BJ (cell line): Measurements from ENCODE around the gene BNIP3. TPM values are rescaled to one million over a fixed set of nuclear protein-coding genes. Genes with fewer than 3 reads are reported as not detected.

Experiments
- CTCF ChIA-PET: fragments of 350-600 bp; formaldehyde crosslinking; extraction: SDS; loops from one replicate; lab custom pipeline; 2021; ENCODE audit warnings: antibody characterized with exemption, inconsistent platforms; lab: Yijun Ruan, JAX
- POLR2A ChIA-PET: fragments of 300-600 bp; sonication (Branson Sonifier 250); formaldehyde crosslinking; extraction: SDS; loops from one replicate; lab custom pipeline; 2021; ENCODE audit warnings: antibody characterized with exemption; lab: Charles Lee
- DNase-seq: peaks from one replicate; pipeline ENCODE4 v3.0.0-alpha.2; 2011; ENCODE audit warnings: low read depth
- H3K27me3 ChIP-seq: 2 replicates; pipeline ENCODE4 v1.6.0; 2011; ENCODE audit warnings: low read length; ENCODE audit not compliant: control insufficient read depth, insufficient read depth
- H3K36me3 ChIP-seq: 2 replicates; pipeline ENCODE4 v1.5.1; 2011; ENCODE audit warnings: low read length; ENCODE audit not compliant: control insufficient read depth, insufficient read depth
- H3K4me3 ChIP-seq: 2 replicates; pipeline ENCODE4 v1.5.1; 2011; ENCODE audit warnings: low read depth, mild to moderate bottlenecking, control low read depth, low read length
- CTCF ChIP-seq: IDR thresholded peaks from 2 replicates; pipeline ENCODE4 v1.5.1; 2011; ENCODE audit warnings: low read depth, mild to moderate bottlenecking, control low read depth, inconsistent platforms, low read length, moderate library complexity; ENCODE audit not compliant: insufficient read depth
- polyA plus RNA-seq: library from polyadenylated mRNA; depleted of rRNA; stranded (reverse); fragments of >200 nt; gene quantifications from 2 replicates; pipeline ENCODE4 v1.2.3, GENCODE V29; 2011

BNIP3 gene
- polyA plus RNA-seq, 1 experiment = 89.1 TPM

GRCh38 chr10:131936294-131936693, 45.4 kb downstream of the BNIP3 start:
- H3K36me3 ChIP-seq = peaks cover 3% of the 10 kb centered on the region
- ChIA-PET POLR2A (no interaction called here), CTCF (no interaction called here)
- no peak for DNase-seq
- no peak overlapping the region for H3K4me3 ChIP-seq
- H3K27me3 ChIP-seq = no peaks in the 10 kb centered on the region
- TF ChIP-seq CTCF = no peak

GRCh38 chr10:131935260-131935659, 46.5 kb downstream of the BNIP3 start:
- Histone ChIP-seq H3K36me3 (peaks cover 3% of the 10 kb centered on the region; the same call in 1 of the 2 replicates), H3K4me3 (no peak overlapping the region), H3K27me3 (no peaks in the 10 kb centered on the region)
- no peak for TF ChIP-seq CTCF
- ChIA-PET POLR2A (no interaction called here), CTCF (interaction anchor here (1.2 kb wide), 1 partner anchor 11 kb away, joined by 3 read pairs; no protein-coding TSS in a partner anchor)
- DNase-seq = no peak

DNA sequence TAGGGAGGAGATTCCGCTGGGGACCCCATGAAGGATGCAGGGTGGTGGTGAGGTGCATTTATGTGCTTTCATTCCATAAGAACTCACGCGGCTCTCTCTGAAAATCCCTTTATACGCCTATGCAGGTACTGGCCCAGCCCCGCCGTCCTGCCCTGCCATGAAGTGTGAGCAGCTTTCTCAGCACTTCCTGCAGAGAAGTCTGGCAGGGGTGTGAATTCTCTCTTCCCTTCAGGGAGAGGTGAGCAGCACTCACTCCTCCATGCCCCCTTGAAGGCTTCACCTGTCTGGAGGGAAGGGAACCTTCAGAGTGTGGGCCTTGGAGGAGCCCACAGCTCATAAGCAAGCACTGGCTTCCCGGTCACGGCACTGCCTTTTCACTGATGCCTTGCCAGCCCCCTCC, 47.0 kb downstream of the BNIP3 start:
- ChIA-PET POLR2A (interaction anchor here (0.6 kb wide), 1 partner anchor 10 kb away, joined by 4 read pairs; no protein-coding TSS in a partner anchor), CTCF (interaction anchor here (1.2 kb wide), 1 partner anchor 12 kb away, joined by 3 read pairs; no protein-coding TSS in a partner anchor)
- no peak for DNase-seq
- TF ChIP-seq CTCF = no peak
- H3K27me3 ChIP-seq = no peaks in the 10 kb centered on the region
- H3K4me3 ChIP-seq = no peak overlapping the region
- H3K36me3 ChIP-seq = peaks cover 3% of the 10 kb centered on the region; the same call in 1 of the 2 replicates

GRCh38 chr10:131933696-131934086, 48.0 kb downstream of the BNIP3 start:
- no peak for DNase-seq
- POLR2A ChIA-PET = no interaction called here
- no peaks in the 10 kb centered on the region for H3K27me3 ChIP-seq
- 0 out of 2 replicates have a peak, but pooled peaks cover 1% of the 10 kb centered on the region for H3K36me3 ChIP-seq
- TF ChIP-seq CTCF = no peak
- CTCF ChIA-PET = interaction anchor here (1.8 kb wide), 1 partner anchor 25 kb away, joined by 7 read pairs; no protein-coding TSS in a partner anchor
- H3K4me3 ChIP-seq = no peak overlapping the region

- 0 out of 2 replicates have a peak, but pooled peaks cover 1% of the 10 kb centered on the region for H3K36me3 ChIP-seq
- POLR2A ChIA-PET = no interaction called here
- no peak overlapping the region for H3K4me3 ChIP-seq
- CTCF ChIA-PET = interaction anchor here (0.9 to 1.8 kb wide), 2 partner anchors 11 to 25 kb away, joined by 4 to 7 read pairs; no protein-coding TSS in a partner anchor
- no peaks in the 10 kb centered on the region for H3K27me3 ChIP-seq
- no peak for TF ChIP-seq CTCF
- DNase-seq = no peak
Observed at GRCh38 chr10:131933016-131933695, 48.6 kb downstream of the BNIP3 start.
